GM21528 (cell line): ENCODE data around the gene MUC5B.
"Not testable (repeated sequence)": the region's sequence is repeated elsewhere in the genome, so short reads cannot be mapped to it uniquely, and the experiment has no call there.

Source experiments
- ATAC-seq: cut with Tn5 transposase; IDR thresholded peaks from one replicate; pipeline ENCODE4 v1.9.1; 2021; ENCODE audit warnings: mild to moderate bottlenecking, moderate library complexity; ENCODE audit not compliant: unreplicated experiment, low FRiP score

Gene MUC5B

GRCh38 chr11:1260023-1260501 lies 37.2 kb downstream of the MUC5B start:
- no peak for ATAC-seq

DNA sequence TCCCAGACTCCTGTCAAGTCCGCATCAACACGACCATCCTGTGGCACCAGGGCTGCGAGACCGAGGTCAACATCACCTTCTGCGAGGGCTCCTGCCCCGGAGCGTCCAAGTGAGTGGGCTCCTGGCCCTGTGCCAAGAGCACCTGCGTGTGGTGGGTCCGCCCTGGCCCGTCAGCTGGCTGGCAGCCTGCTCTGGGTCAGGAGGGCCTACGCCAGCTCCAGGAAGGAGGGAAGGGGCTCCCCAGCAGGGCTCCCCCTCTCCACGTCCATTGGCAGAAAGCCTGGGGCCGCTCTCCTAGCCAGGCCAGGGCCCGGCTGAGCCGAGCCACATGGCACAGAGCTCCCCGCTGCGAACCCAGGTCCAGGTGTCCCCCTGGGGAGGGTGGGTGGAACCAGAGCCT lies 37.8 kb downstream of the MUC5B start:
- ATAC-seq = no peak

DNA sequence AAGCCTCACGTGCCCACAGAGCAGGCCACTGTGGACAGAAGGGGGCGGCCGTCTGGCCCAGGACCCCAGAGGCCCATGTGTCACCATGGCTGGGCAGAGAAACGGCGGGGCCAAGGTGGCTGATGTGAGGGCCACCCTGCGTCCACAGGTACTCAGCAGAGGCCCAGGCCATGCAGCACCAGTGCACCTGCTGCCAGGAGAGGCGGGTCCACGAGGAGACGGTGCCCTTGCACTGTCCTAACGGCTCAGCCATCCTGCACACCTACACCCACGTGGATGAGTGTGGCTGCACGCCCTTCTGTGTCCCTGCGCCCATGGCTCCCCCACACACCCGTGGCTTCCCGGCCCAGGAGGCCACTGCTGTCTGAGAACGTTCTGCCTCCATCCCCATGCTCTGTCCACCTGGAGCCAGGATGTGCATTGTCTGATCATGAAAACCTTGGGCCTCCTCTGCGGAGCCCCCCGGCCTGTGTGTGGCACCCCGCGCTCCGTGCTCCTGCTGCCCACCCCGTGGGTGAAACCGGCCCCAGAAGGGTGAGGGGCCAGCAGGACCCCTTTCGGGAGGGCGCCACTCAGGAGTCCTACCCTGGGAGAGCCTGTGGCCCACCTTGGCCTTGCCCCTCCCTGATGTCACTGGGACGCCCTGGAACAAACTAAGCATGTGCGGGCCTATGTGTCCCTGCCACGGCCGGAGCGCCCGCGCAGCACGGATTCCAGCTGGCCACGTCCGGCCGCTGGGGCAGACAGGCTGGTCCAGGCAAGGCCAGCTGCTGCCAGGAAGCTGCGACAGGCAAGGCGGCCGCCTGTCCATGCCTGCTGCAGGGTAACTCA lies 38.6 kb downstream of the MUC5B start:
- ATAC-seq = no peak

- ATAC-seq = no peak
These were observed 39.5 kb downstream of the MUC5B start for GRCh38 chr11:1262172-1263006.

GRCh38 chr11:1263010-1263409 lies 40.1 kb downstream of the MUC5B start:
- ATAC-seq = no peak

DNA sequence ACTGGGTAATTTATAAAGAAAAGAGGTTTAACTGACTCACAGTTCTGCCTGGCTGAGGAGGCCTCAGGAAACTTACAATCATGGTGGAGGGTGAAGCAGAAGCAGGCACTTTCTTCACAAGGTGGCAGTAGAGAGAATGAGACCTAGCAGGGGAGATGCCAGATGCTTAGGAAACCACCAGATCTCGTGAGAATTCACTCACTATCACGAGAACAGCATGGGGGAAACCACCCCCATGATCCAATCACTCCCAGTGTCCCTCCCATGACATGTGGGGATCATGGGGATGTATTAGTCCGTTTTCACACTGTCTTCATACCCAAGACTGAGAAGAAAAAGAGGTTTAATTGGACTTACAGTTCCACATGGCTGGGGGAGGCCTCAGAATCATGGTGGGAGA lies 41.6 kb downstream of the MUC5B start:
- not testable (repeated sequence) for ATAC-seq

GRCh38 chr11:1265480-1265879 lies 42.6 kb downstream of the MUC5B start:
- ATAC-seq = not testable (repeated sequence)

GRCh38 chr11:1266976-1267375 lies 44.1 kb downstream of the MUC5B start:
- ATAC-seq = not testable (repeated sequence)

- no peak for ATAC-seq
These were observed 44.7 kb downstream of the MUC5B start for GRCh38 chr11:1267441-1268100.

GRCh38 chr11:1269957-1270356 lies 47.1 kb downstream of the MUC5B start:
- ATAC-seq = no peak

- ATAC-seq = no peak
These were observed 47.6 kb downstream of the MUC5B start for GRCh38 chr11:1270476-1270875.

GRCh38 chr11:1271002-1271401 lies 48.1 kb downstream of the MUC5B start:
- ATAC-seq = no peak

DNA sequence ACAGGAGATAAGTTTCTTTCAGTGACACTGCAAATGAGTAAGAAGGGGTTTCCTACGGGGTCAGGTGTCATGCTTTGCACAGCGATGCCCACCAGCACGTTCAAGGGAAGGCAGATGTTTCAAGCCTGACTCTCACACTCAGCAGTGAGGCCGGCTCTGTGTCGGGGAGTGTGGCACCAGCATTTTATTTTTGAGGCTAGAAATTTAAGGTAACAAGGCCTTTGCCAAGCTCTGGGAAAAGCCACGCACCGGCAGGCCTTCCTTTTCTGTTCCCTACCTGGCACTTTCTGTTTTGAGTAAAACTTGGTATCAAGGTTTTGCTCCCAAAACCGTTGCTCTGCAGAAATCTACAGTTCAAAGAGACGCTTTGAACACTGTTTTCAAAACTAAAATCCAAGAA lies 48.5 kb downstream of the MUC5B start:
- ATAC-seq = no peak

GRCh38 chr11:1271927-1272326 lies 49.1 kb downstream of the MUC5B start:
- no peak for ATAC-seq

GRCh38 chr11:1272531-1272930 lies 49.7 kb downstream of the MUC5B start:
- ATAC-seq = no peak

- ATAC-seq = no peak
These were observed 51.6 kb downstream of the MUC5B start for GRCh38 chr11:1274501-1274900.

- no peak for ATAC-seq
These were observed 52.2 kb downstream of the MUC5B start for GRCh38 chr11:1275021-1275420.

DNA sequence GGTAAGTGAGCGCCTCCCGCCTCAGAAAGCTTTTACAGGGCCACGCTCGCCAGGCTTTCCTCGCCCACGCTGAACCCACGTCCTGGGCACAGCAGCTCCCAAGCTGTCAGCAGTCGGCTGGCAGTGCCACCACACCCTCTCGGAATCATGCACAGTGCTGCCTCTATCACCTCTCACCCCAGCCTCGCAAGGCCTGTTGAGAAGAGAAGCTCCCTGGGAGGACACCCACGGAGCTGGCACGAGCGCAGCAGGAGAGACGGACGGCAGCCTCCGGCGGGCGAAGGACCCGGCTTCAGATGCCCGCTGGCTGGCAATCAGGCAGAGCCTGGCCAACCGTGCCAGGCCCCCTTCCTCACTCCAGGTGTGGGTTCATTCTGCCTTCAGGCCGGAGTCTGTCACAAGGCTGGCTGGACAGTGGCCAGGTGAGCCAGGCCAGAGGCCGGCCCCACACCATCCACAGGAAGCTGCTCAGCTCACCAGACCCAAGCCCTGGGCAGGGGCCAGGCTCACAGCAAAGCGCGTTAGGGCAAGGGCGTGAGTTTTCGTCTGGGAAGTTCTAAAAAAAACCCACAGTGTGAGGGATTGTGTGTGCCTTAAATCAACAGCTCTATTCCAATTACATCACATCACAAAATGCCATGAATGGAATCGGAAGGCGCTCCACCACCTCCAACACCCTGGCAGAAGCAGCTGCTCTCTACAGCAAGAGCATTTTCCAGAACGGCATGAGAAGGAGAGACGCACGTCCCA lies 53.4 kb downstream of the MUC5B start:
- no peak for ATAC-seq

DNA sequence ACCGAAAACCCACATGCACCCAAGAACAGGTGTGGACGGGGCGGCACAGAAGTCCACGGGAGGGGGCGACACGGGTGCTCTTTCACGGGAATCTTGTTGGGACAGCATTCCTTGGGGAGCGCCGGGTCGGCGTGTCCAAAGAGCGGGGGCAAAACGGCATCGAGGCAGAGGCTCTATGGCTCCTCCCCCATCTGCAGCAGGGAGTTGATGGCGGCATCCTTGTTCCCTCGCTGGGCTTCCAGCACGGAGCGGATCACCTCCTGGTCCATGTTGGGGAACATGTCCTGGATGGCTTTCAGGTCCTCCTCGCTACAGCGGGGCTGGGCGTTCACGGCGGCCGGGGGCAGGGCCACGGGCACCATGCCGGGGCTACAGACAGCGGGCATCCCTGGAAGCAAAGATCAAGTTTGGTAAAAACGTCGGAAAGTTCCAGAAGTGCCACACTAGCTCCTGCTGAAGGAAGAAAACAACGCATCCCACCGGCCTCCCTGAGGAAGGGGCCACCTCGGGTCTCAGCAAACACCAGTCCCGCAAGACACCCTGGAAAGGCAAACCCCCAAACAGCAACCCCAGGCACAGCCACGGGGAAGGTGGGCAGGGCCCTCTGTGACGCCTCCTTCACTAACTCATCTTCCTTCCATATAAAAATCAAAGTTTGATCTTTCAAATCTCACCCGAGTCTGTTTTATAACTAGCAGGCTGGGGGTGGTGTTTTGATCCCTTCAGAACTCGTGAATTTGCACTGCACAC lies 54.2 kb downstream of the MUC5B start:
- no peak for ATAC-seq
